Measurements from ENCODE around the gene MRFAP1L1.

MRFAP1L1 gene

GRCh38 chr4:6659897-6660296, 49.8 kb downstream of the MRFAP1L1 start:
- no peak for DNase-seq
- no peaks in the 10 kb centered on the region for H3K36me3 ChIP-seq (replicated peaks; ENCODE audit: insufficient read depth, low read length)
- H3K9me2 ChIP-seq (replicated peaks; ENCODE audit: insufficient read depth, low read length): no peaks in the 10 kb centered on the region
- no peak overlapping the region for H3K9ac ChIP-seq (ENCODE audit: low read length)
- no peak overlapping the region for H3K4me2 ChIP-seq (ENCODE audit: low read depth, low read length)
- H3F3A ChIP-seq (ENCODE audit: insufficient read depth, low read length): no peaks in the 10 kb centered on the region
- peaks cover 54% of the 10 kb centered on the region for H3K27me3 ChIP-seq (replicated peaks; ENCODE audit: insufficient read depth, low read length)
- H3K4me3 ChIP-seq (ENCODE audit: low read length): no peak overlapping the region
- no peaks in the 10 kb centered on the region for H3K79me2 ChIP-seq (ENCODE audit: low read length)
- no peaks in the 10 kb centered on the region for H3K9me3 ChIP-seq (replicated peaks; ENCODE audit: insufficient read depth, low read length)
- H2AFZ ChIP-seq (ENCODE audit: low read length): no peak overlapping the region
- H3K4me1 ChIP-seq (ENCODE audit: low read length): no peaks in the 10 kb centered on the region
- H4K20me1 ChIP-seq (ENCODE audit: insufficient read depth, low read length): no peaks in the 10 kb centered on the region
- no peak overlapping the region for H3K27ac ChIP-seq (ENCODE audit: low read length)
- TF ChIP-seq EZH2 (optimal IDR thresholded peaks at IDR 0.05; ENCODE audit: low read depth, low read length) (no peak), EZH2phosphoT487 (IDR thresholded peaks at IDR 0.05; ENCODE audit: low read length) (no peak), CTCF (IDR thresholded peaks at IDR 0.05; ENCODE audit: low read length) (no peak)

- Histone ChIP-seq H3K79me2 (ENCODE audit: low read length) (no peaks in the 10 kb centered on the region), H3K9me2 (replicated peaks; ENCODE audit: insufficient read depth, low read length) (no peaks in the 10 kb centered on the region), H3K4me1 (ENCODE audit: low read length) (no peaks in the 10 kb centered on the region), H3K27me3 (replicated peaks; ENCODE audit: insufficient read depth, low read length) (peaks cover 54% of the 10 kb centered on the region), H3K4me2 (ENCODE audit: low read depth, low read length) (no peak overlapping the region), H3F3A (ENCODE audit: insufficient read depth, low read length) (no peaks in the 10 kb centered on the region), H2AFZ (ENCODE audit: low read length) (no peak overlapping the region), H3K36me3 (replicated peaks; ENCODE audit: insufficient read depth, low read length) (no peaks in the 10 kb centered on the region), H3K4me3 (ENCODE audit: low read length) (no peak overlapping the region), H3K27ac (ENCODE audit: low read length) (no peak overlapping the region), H3K9ac (ENCODE audit: low read length) (no peak overlapping the region), H4K20me1 (ENCODE audit: insufficient read depth, low read length) (no peaks in the 10 kb centered on the region), H3K9me3 (replicated peaks; ENCODE audit: insufficient read depth, low read length) (no peaks in the 10 kb centered on the region)
- no peak for DNase-seq
- TF ChIP-seq EZH2 (optimal IDR thresholded peaks at IDR 0.05; ENCODE audit: low read depth, low read length) (no peak), CTCF (IDR thresholded peaks at IDR 0.05; ENCODE audit: low read length) (no peak), EZH2phosphoT487 (IDR thresholded peaks at IDR 0.05; ENCODE audit: low read length) (no peak)
Observed at GRCh38 chr4:6658597-6659075, 51.0 kb downstream of the MRFAP1L1 start.

- TF ChIP-seq EZH2phosphoT487 (IDR thresholded peaks at IDR 0.05; ENCODE audit: low read length): no peak
- no peak for TF ChIP-seq EZH2 (optimal IDR thresholded peaks at IDR 0.05; ENCODE audit: low read depth, low read length)
- no peak for TF ChIP-seq CTCF (IDR thresholded peaks at IDR 0.05; ENCODE audit: low read length)
- no peaks in the 10 kb centered on the region for H3K9me3 ChIP-seq (replicated peaks; ENCODE audit: insufficient read depth, low read length)
- H4K20me1 ChIP-seq (ENCODE audit: insufficient read depth, low read length): no peaks in the 10 kb centered on the region
- no peak overlapping the region for H2AFZ ChIP-seq (ENCODE audit: low read length)
- peaks cover 54% of the 10 kb centered on the region for H3K27me3 ChIP-seq (replicated peaks; ENCODE audit: insufficient read depth, low read length)
- no peak overlapping the region for H3K27ac ChIP-seq (ENCODE audit: low read length)
- H3K79me2 ChIP-seq (ENCODE audit: low read length): no peaks in the 10 kb centered on the region
- no peaks in the 10 kb centered on the region for H3F3A ChIP-seq (ENCODE audit: insufficient read depth, low read length)
- H3K4me2 ChIP-seq (ENCODE audit: low read depth, low read length): no peak overlapping the region
- no peak overlapping the region for H3K4me3 ChIP-seq (ENCODE audit: low read length)
- H3K4me1 ChIP-seq (ENCODE audit: low read length): no peaks in the 10 kb centered on the region
- H3K36me3 ChIP-seq (replicated peaks; ENCODE audit: insufficient read depth, low read length): no peaks in the 10 kb centered on the region
- H3K9ac ChIP-seq (ENCODE audit: low read length): no peak overlapping the region
- no peak for DNase-seq
- H3K9me2 ChIP-seq (replicated peaks; ENCODE audit: insufficient read depth, low read length): no peaks in the 10 kb centered on the region
Observed at GRCh38 chr4:6658209-6658595, 51.5 kb downstream of the MRFAP1L1 start.
